ENCODE measurements around the gene HDAC7.
"Not testable (repeated sequence)": the region's sequence is repeated elsewhere in the genome, so short reads cannot be mapped to it uniquely, and the experiment has no call there.

The HDAC7 gene

DNA sequence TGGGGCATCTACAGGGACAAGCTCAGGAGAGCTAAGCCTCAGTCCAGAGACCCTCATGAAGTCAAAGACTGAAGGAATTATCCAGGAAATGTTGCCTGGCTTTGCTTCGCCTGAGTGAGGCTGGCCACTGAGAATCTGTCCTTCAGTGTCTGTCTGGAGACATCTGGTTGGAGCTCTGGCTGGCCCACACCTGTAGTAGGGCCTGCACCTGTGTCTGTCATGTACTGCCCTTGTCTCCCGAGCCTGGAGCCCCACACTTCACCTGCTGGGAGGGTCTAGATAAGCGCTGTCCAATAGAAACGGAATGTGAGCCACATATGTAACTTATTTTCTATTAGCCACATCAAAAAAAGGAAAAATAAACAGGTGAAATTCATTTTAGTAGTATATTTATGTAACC, 9.9 kb upstream of the HDAC7 start:
- DNase-seq (ENCODE audit: low read depth in 2 of 2) = no peak

GRCh38 chr12:47828976-47829482, 9.3 kb upstream of the HDAC7 start:
- DNase-seq (ENCODE audit: low read depth in 2 of 2) = no peak

GRCh38 chr12:47828008-47828975, 8.6 kb upstream of the HDAC7 start:
- DNase-seq (ENCODE audit: low read depth in 2 of 2) = no peak

DNA sequence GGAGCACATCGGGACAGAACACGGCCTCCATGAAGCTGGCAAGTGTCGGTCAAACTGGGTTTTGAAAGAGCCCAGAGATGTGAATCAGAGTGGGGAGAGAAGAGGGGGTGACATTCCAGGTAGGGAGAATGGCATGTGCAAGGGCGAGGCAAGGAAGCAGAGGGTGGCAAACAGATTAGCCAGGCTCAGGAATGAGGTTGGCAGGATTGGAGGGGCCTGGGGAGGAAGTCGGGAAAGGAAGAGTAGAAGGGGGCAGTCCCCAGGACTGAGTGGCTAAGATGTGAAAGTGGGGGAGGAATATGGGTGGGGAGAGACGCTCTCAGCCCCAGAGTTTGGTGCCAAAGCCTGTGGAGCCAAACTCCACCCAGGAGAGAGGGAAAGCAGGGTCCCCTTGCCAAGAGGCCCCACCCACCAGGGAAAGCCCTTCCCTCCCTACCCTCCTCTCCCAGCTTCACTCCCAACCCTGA, 5.5 kb upstream of the HDAC7 start:
- DNase-seq (ENCODE audit: low read depth in 2 of 2) = no peak

GRCh38 chr12:47824635-47825034, 4.9 kb upstream of the HDAC7 start:
- DNase-seq (ENCODE audit: low read depth in 2 of 2) = no peak

DNA sequence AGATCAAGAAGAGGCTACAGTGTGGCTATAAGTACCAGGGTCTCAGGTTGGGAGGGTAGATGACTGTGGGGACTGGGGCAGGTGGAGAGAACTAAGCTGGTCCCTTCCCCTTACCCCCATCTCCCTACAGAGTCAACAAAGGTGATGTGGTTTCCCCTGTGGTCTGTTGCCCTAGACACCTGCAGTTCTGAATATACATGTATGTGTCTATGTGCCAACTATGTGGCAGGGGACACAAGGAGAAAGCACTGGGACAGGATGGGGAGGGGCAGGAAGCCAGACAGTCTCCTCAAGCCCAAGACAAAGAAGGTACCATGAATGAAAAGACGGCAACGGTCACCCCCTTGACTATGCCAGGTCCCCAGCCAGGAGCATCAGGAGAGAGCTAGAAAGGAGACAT, 4.5 kb upstream of the HDAC7 start:
- no peak for DNase-seq (ENCODE audit: low read depth in 2 of 2)

GRCh38 chr12:47823422-47824086, 3.9 kb upstream of the HDAC7 start:
- no peak for DNase-seq (ENCODE audit: low read depth in 2 of 2)

- no peak for DNase-seq (ENCODE audit: low read depth in 2 of 2)
Observed at GRCh38 chr12:47822863-47823262, 3.2 kb upstream of the HDAC7 start.

GRCh38 chr12:47822401-47822800, 2.7 kb upstream of the HDAC7 start:
- no peak for DNase-seq (ENCODE audit: low read depth in 2 of 2)

GRCh38 chr12:47821346-47821706, 1.6 kb upstream of the HDAC7 start:
- no peak for DNase-seq (ENCODE audit: low read depth in 2 of 2)

DNA sequence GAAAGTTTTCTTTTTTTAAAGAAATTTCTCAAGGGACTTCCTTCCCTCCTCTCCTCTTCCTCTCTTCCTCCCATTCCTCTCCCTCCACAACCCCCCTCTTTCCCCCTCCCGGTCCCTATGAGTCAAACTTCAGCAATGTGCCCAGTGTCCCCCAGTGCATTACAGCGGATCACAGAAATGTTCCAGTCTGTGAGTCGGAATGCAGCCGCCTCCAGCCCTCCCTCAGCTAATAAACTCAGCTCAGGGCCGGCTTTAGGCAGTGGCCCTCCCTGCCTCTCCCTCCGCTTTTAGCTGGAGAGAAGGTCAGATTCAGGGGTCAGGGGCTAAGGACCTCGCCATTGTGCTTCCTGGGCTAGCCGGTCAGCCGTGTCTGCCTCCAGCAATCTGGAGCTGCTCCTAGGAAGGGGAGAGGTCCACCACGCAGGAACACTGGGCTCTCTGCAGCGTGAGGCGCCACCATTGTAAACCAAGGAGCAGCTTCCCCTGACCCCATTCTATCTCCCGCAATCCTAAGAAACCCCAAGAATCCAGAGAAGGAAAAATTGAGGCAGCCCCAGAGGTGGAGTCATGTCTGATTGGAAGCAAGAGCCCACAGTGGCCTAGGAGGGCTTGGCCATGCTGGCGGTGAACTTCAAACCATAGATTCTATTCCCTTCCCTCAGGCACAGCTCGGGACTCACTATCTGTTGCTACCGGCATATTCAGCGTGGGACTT, 1.1 kb upstream of the HDAC7 start:
- DNase-seq (ENCODE audit: low read depth in 2 of 2) = no peak

DNA sequence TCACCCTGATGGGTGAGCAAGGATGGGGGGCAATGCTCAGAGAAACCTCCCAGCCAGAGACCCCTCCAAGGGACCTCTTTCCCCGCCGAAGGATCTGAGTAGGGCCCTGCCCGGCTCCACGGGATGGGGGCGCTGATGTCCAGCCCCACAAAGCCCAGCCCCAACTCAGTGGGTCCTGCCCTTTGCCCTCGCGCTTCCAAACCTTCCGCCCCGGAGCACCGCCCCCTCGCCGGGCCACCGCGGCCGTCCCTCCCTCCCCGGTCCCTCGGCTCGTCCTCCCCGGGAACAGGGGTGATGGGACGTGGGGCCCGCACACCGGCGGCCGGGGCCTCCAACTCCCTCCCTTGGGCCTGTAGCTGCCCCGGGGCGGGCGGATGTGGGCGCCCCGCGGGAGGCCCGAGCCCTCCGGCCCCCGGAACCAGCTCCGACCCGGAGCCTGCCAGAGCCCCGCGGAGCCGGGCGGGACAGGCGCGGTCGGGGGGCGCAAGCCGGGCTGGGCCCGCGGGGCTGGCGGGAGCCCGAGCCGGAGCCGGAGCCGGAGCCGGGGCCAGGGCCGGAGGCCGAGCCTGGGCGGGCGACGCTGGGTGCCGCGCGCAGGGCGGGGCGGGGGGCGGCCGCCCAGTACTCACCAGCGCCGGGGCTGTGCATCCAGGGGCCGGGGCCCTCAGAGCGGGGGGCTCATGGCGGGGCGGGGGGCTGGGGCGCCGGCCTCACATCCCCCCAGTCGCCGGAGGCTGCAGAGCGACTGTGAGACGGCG, 386 bp downstream of the HDAC7 start:
- DNase-seq (ENCODE audit: low read depth in 2 of 2) = no peak

DNA sequence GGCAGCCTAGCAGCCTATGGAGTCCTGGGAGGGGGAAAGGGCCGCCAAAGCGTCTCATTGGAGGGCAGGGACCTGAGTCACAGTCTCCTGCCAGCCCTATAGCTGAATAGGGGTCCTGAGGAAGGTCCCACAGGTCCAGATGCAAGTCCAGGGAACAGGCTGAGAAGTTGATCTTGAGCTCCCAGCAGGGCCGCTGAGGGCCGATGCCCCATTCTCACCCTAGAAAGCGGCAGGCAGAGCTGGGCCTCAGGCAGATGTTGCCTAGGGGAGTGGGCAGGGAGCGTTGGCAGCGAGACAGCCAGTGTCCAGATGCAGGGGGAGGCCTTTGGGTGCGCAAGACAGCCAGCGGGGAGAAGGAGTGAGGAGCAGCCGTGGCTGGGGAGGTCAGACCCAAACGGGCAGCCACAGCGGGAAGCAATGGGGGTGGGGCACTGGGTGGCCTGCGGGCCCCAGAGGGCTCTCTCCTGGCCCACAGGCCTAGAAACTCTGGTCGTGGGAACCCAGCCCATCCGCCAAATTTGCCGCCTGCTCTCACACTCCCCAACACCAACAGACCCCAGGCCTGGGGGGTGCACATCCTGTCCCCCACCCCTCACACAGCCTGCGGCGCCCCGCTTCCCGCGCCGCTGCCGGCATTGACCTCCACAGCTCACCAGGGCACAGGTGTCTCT, 1.1 kb downstream of the HDAC7 start:
- DNase-seq (ENCODE audit: low read depth in 2 of 2) = no peak

DNA sequence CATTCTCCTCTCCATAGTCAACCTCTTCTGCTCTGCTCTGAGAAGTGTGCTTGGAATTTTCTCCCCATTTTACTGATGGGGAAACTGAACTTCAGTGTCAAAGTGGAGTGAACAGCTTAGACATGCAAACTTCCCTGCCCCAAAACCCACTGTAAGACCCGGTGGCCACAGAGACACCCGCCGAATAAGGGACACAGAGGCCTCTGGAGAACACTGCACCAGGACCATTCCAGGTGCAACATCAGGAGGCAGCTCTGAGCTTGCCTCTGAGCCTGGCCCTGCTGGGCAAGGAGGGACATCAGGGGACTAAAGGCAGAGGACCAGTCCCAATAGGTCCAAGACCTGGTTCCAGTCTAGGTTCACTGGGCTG, 1.7 kb downstream of the HDAC7 start:
- no peak for DNase-seq (ENCODE audit: low read depth in 2 of 2)

DNA sequence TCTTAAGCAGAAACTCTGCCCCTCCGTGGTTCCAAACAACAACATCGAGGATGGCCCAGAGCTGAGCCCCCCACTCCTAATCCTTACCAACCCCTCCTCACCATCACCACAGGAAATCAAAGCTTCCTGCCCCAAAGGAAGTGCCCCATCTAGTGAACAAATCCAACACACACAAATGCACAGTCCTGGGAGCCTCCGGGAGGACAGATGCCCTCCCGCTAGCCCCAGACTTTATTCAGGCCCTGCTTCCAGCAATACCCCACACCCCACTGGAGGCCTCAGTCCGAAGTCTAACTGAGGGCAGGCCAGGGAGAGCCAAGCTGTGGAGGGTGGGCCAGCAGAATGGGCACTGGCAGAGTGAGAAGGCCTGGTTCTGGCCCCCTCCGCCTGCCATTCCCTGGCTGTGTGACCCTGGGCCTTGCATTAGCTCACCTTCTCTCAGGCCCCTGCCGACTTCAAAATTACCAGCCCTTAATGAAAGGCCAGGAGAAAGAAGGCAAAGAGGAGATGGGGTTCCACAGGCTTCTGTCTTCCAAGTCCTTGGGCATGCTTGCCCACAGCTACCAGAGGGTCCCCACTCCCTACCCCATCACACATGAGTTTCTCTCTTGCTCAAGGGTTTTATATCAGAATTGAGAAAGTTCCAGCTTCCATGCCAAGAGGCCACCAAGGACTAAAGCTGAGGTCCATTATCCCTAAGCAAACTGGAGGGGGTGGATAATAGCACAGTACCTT, 2.3 kb downstream of the HDAC7 start:
- no peak for DNase-seq (ENCODE audit: low read depth in 2 of 2)

- DNase-seq (ENCODE audit: low read depth in 2 of 2) = no peak
Observed at GRCh38 chr12:47816403-47817271, 3.1 kb downstream of the HDAC7 start.

DNA sequence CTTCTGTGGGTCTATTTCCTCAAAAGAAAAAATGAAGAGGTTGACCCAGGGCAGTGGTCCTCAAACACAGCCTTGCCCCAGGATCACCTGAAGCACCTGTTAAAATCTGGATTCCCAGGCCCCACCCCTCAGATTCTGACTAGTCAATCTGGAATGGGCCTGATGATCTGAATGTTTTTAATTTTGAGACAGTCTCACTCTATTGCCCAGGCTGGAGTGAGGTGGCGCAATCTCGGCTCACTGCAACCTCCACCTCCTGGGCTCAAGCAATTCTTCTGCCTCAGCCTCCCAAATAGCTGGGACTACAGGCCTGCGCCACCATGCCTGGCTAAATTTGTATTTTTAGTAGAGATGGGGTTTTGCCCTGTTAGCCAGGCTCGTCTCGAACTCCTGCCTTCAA, 4.3 kb downstream of the HDAC7 start:
- not testable (repeated sequence) for DNase-seq (ENCODE audit: low read depth in 2 of 2)

- no peak for DNase-seq (ENCODE audit: low read depth in 2 of 2)
Observed at GRCh38 chr12:47814539-47815170, 5.0 kb downstream of the HDAC7 start.

Measured in stimulated activated CD4-positive, alpha-beta T cell treated with anti-CD3 and anti-CD28 coated beads, Interleukin-1b, Interleukin-23, amount 100 ng/mL, for 1 hour (primary cell).